BLaER1 treated with 17β-estradiol and CSF1 and Interleukin-3, amounts not matched to agents 10 nM and 100 nM (cell line): ENCODE results near the gene CCPG1.
A peak's percentile ranks its signal among the peaks of the same experiment; 100 is the strongest.

Experiments used
- H3K27ac ChIP-seq, 11 experiments: shearing (Covaris generic); formaldehyde crosslinking; 2 replicates each; pipeline ENCODE4 v1.8.1; 2022
- H3K27me3 ChIP-seq, 11 experiments: shearing (Covaris generic); formaldehyde crosslinking; 2 replicates each; pipeline ENCODE4 v1.8.1; 2022
- H3K36me3 ChIP-seq, 11 experiments: shearing (Covaris generic); formaldehyde crosslinking; 2 replicates each; pipeline ENCODE4 v1.8.1; 2022
- H3K4me1 ChIP-seq, 10 experiments: shearing (Covaris generic); formaldehyde crosslinking; 2 replicates each; pipeline ENCODE4 v1.8.1; 2022
- H3K4me2 ChIP-seq, 11 experiments: shearing (Covaris generic); formaldehyde crosslinking; 2 replicates each; pipeline ENCODE4 v1.8.1; 2022
- H3K4me3 ChIP-seq, 10 experiments: shearing (Covaris generic); formaldehyde crosslinking; 2 replicates each; pipeline ENCODE4 v1.8.1; 2022
- H3K9ac ChIP-seq, 11 experiments: shearing (Covaris generic); formaldehyde crosslinking; 2 replicates each; pipeline ENCODE4 v1.8.1; 2022
- H3K9me3 ChIP-seq, 11 experiments: shearing (Covaris generic); formaldehyde crosslinking; replicated peaks in 1 of 11; 2 replicates each; pipeline ENCODE4 v1.8.1; 2022
- H4K20me1 ChIP-seq, 11 experiments: shearing (Covaris generic); formaldehyde crosslinking; 2 replicates each; pipeline ENCODE4 v1.8.1; 2022
- Cebpa-rat ChIP-seq, 11 experiments: shearing (Covaris generic); IDR thresholded peaks; 2 replicates each; pipeline ENCODE4 v1.8.1; 2022

CCPG1 gene

GRCh38 chr15:55344206-55344605, 64.0 kb downstream of the CCPG1 start:
- Histone ChIP-seq H4K20me1 (no peaks in the 10 kb centered on the region), H3K9ac (no peak overlapping the region), H3K36me3 (peaks cover 45 to 97% (median 66%) of the 10 kb centered on the region in 11 experiments), H3K4me2 (no peak overlapping the region), H3K27ac (no peak overlapping the region), H3K9me3 (no peaks in the 10 kb centered on the region), H3K4me3 (no peak overlapping the region), H3K4me1 (peaks cover 0 to 8% (median 0%) of the 10 kb centered on the region in 10 experiments; a peak in 4 of 20 replicates), H3K27me3 (no peaks in the 10 kb centered on the region)
- no peak for TF ChIP-seq Cebpa-rat (IDR thresholded peaks at IDR 0.05)

GRCh38 chr15:55343168-55343567, 65.0 kb downstream of the CCPG1 start:
- H3K4me2 ChIP-seq: no peak overlapping the region
- H4K20me1 ChIP-seq: no peaks in the 10 kb centered on the region
- H3K4me3 ChIP-seq: no peak overlapping the region
- H3K4me1 ChIP-seq: peaks cover 0 to 8% (median 0%) of the 10 kb centered on the region in 10 experiments; a peak in 4 of 20 replicates
- H3K27me3 ChIP-seq: no peaks in the 10 kb centered on the region
- no peak overlapping the region for H3K27ac ChIP-seq
- H3K36me3 ChIP-seq: peaks cover 40 to 97% (median 65%) of the 10 kb centered on the region in 11 experiments
- no peak for TF ChIP-seq Cebpa-rat (IDR thresholded peaks at IDR 0.05)
- H3K9ac ChIP-seq: no peak overlapping the region
- H3K9me3 ChIP-seq: no peaks in the 10 kb centered on the region

GRCh38 chr15:55337160-55337559, 71.0 kb downstream of the CCPG1 start:
- Histone ChIP-seq H3K27ac (no peak overlapping the region), H3K4me1 (peaks cover 0 to 5% (median 0%) of the 10 kb centered on the region in 10 experiments; a peak in 3 of 20 replicates), H4K20me1 (no peaks in the 10 kb centered on the region), H3K4me2 (no peak overlapping the region), H3K36me3 (peaks cover 63 to 97% (median 80%) of the 10 kb centered on the region in 11 experiments), H3K27me3 (no peaks in the 10 kb centered on the region), H3K9me3 (no peaks in the 10 kb centered on the region), H3K4me3 (no peak overlapping the region), H3K9ac (no peak overlapping the region)
- no peak for TF ChIP-seq Cebpa-rat (IDR thresholded peaks at IDR 0.05)

- TF ChIP-seq Cebpa-rat (IDR thresholded peaks at IDR 0.05): no peak
- Histone ChIP-seq H4K20me1 (no peaks in the 10 kb centered on the region), H3K9ac (no peak overlapping the region)
Observed at GRCh38 chr15:55334997-55335396, 73.2 kb downstream of the CCPG1 start.

GRCh38 chr15:55334371-55334770, 73.8 kb downstream of the CCPG1 start:
- Histone ChIP-seq H3K4me2 (no peak overlapping the region), H4K20me1 (no peaks in the 10 kb centered on the region), H3K27ac (no peak overlapping the region), H3K36me3 (peaks cover 74 to 100% (median 85%) of the 10 kb centered on the region in 11 experiments), H3K4me1 (no peaks in the 10 kb centered on the region), H3K27me3 (no peaks in the 10 kb centered on the region), H3K4me3 (no peak overlapping the region), H3K9me3 (no peaks in the 10 kb centered on the region), H3K9ac (no peak overlapping the region)
- TF ChIP-seq Cebpa-rat (IDR thresholded peaks at IDR 0.05): no peak

More at GRCh38 chr15:55334997-55335396, 73.2 kb downstream of the CCPG1 start:
- Histone ChIP-seq H3K36me3 (peaks cover 77 to 100% (median 88%) of the 10 kb centered on the region in 11 experiments), H3K4me2 (no peak overlapping the region), H3K27me3 (no peaks in the 10 kb centered on the region), H3K27ac (no peak overlapping the region), H3K4me3 (no peak overlapping the region), H3K9me3 (no peaks in the 10 kb centered on the region), H3K4me1 (no peaks in the 10 kb centered on the region)

GRCh38 chr15:55327387-55327786, 80.8 kb downstream of the CCPG1 start:
- Histone ChIP-seq H3K9me3 (no peaks in the 10 kb centered on the region), H3K27me3 (no peaks in the 10 kb centered on the region), H3K36me3 (peaks cover 29 to 66% (median 39%) of the 10 kb centered on the region in 11 experiments), H4K20me1 (no peaks in the 10 kb centered on the region), H3K4me1 (peaks cover 14 to 31% (median 23%) of the 10 kb centered on the region in 10 experiments; a peak in 18 of 20 replicates), H3K27ac (peak overlapping the region in 1 of 11 experiments; percentile 33; a peak in 1 of 22 replicates), H3K9ac (no peak overlapping the region), H3K4me2 (peak overlapping the region in 5 of 11 experiments; percentile 11 to 38 (median 27); a peak in 5 of 22 replicates), H3K4me3 (no peak overlapping the region)
- TF ChIP-seq Cebpa-rat (IDR thresholded peaks at IDR 0.05): no peak

GRCh38 chr15:55322467-55322866, 85.7 kb downstream of the CCPG1 start:
- Histone ChIP-seq H3K27ac (no peak overlapping the region), H3K9me3 (no peaks in the 10 kb centered on the region), H3K9ac (no peak overlapping the region), H3K4me2 (no peak overlapping the region), H3K36me3 (peaks cover 0 to 19% (median 4%) of the 10 kb centered on the region in 11 experiments; a peak in 9 of 22 replicates), H3K27me3 (no peaks in the 10 kb centered on the region), H3K4me3 (no peak overlapping the region), H3K4me1 (peaks cover 30 to 56% (median 48%) of the 10 kb centered on the region in 10 experiments), H4K20me1 (no peaks in the 10 kb centered on the region)
- TF ChIP-seq Cebpa-rat (IDR thresholded peaks at IDR 0.05): no peak

GRCh38 chr15:55320963-55321362, 87.2 kb downstream of the CCPG1 start:
- peaks cover 1 to 23% (median 10%) of the 10 kb centered on the region in 11 experiments; a peak in 18 of 22 replicates for H3K36me3 ChIP-seq
- H3K4me2 ChIP-seq: peak overlapping the region; percentile 24 to 94 (median 87); a peak in 18 of 22 replicates
- H3K9ac ChIP-seq: no peak overlapping the region
- H3K27me3 ChIP-seq: no peaks in the 10 kb centered on the region
- H3K4me1 ChIP-seq: peaks cover 30 to 62% (median 49%) of the 10 kb centered on the region in 10 experiments
- no peaks in the 10 kb centered on the region for H3K9me3 ChIP-seq
- H3K27ac ChIP-seq: no peak overlapping the region; a peak in 1 of 22 replicates
- H3K4me3 ChIP-seq: peak overlapping the region in 1 of 10 experiments; percentile 3; a peak in 3 of 20 replicates
- no peak for TF ChIP-seq Cebpa-rat (IDR thresholded peaks at IDR 0.05)
- H4K20me1 ChIP-seq: no peaks in the 10 kb centered on the region; a peak in 1 of 22 replicates

GRCh38 chr15:55320238-55320550, 88.0 kb downstream of the CCPG1 start:
- peak overlapping the region; percentile 72 to 94 (median 87) for H3K4me2 ChIP-seq
- peak overlapping the region; percentile 68 to 85 (median 78); a peak in 18 of 20 replicates for H3K4me3 ChIP-seq
- peaks cover 6 to 25% (median 15%) of the 10 kb centered on the region in 11 experiments; a peak in 18 of 22 replicates for H3K36me3 ChIP-seq
- peak overlapping the region; percentile 10 to 99 (median 58); a peak in 16 of 22 replicates for H3K9ac ChIP-seq
- H3K4me1 ChIP-seq: peaks cover 24 to 61% (median 45%) of the 10 kb centered on the region in 10 experiments
- H4K20me1 ChIP-seq: no peaks in the 10 kb centered on the region; a peak in 2 of 22 replicates
- no peaks in the 10 kb centered on the region for H3K9me3 ChIP-seq
- peak overlapping the region in 10 of 11 experiments; percentile 45 to 98 (median 96); a peak in 16 of 22 replicates for H3K27ac ChIP-seq
- no peak for TF ChIP-seq Cebpa-rat (IDR thresholded peaks at IDR 0.05)
- H3K27me3 ChIP-seq: no peaks in the 10 kb centered on the region
